ENCODE data around the gene ZNF385B.

The ZNF385B gene

DNA sequence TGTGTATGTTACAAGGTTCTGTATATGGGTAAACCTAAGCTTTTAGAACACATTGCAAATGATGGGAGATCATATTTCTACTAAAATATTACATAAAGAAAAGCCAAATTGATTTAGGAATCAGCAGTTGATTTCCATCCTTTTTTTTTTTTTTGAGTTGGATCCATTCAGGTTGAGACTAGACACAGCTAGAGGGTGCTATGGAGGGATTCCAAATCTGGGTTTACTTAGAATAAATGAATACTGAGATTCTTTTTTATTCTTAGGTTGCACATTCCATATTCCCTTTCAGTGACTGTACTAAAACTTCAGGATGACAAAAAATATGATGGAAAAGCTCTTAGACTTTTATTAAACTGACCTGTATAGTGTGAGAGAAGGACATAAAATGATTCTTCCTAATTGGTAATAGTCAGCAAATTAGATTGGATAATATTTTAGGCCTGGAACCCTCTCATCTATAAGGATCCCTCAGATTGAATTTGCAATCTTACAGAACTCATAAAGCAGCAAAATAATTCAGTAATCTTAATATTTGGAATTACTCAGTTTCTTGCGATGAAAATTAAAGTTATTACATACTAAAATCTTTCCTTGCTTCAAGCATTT, 413.5 kb downstream of the ZNF385B start:
- DNase-seq (ENCODE audit: low spot score): no peak
- in situ Hi-C loops (cut with MboI; ENCODE audit: low pct_unique_long_range_greater_than_20kb, low sequenced_read_pairs, unreplicated experiment): no loop called here
- TF ChIP-seq, protein P1, sequence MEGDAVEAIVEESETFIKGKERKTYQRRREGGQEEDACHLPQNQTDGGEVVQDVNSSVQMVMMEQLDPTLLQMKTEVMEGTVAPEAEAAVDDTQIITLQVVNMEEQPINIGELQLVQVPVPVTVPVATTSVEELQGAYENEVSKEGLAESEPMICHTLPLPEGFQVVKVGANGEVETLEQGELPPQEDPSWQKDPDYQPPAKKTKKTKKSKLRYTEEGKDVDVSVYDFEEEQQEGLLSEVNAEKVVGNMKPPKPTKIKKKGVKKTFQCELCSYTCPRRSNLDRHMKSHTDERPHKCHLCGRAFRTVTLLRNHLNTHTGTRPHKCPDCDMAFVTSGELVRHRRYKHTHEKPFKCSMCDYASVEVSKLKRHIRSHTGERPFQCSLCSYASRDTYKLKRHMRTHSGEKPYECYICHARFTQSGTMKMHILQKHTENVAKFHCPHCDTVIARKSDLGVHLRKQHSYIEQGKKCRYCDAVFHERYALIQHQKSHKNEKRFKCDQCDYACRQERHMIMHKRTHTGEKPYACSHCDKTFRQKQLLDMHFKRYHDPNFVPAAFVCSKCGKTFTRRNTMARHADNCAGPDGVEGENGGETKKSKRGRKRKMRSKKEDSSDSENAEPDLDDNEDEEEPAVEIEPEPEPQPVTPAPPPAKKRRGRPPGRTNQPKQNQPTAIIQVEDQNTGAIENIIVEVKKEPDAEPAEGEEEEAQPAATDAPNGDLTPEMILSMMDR (IDR thresholded peaks at IDR 0.05; ENCODE audit: extremely low read depth, insufficient read depth, missing control alignments): no peak

DNA sequence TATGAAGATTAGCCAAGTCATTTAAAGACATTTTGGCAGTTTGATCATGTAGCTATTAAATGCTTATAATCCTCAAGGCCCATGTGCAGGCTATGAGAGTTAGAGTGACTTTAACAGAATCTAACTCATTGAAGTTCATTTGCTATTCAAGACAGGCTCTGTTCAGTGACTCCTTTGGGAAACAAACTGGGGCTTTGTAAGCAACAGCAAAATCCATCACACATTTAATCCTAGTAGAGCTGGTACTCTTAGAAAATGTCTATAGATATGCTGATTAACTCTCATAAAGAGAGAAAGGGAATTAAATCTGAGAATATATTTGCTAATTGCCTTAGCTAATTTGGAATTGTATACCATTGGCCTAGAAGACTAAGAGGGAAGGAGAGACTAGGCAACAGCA, 414.0 kb downstream of the ZNF385B start:
- in situ Hi-C loops (cut with MboI; ENCODE audit: low pct_unique_long_range_greater_than_20kb, low sequenced_read_pairs, unreplicated experiment): no loop called here
- TF ChIP-seq, protein P1 (IDR thresholded peaks at IDR 0.05; ENCODE audit: extremely low read depth, insufficient read depth, missing control alignments): no peak
- DNase-seq (ENCODE audit: low spot score): no peak

DNA sequence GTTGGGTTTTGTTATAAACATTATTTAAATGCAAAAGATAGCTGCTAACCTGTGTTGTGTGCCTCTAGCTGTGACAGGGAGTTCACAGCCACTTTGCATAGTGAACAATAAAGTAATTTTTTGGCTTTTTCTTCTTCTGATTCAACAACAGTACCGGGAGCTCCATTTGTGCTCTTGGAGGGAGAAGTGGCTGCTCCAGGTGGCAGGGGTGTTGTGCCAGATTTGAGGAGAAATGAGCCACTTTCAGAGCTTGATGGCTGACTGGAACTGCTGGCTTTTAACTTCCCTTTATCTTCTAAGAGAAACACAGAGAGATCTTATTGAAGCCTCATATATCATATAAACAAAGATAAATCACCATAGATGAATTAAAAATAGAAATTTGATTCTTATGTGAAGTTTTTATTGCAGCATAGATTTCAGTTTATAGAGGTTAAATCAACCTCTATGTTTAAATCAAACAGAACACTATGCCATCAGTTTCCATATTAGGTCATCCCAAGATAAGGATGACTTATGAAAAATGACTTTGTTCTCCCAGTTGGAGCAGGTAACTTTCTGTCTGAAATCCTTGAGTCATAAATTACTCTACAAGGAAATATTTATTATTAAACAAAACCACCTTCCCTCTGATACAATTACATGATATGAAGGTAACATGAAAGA, 414.8 kb downstream of the ZNF385B start:
- DNase-seq (ENCODE audit: low spot score): no peak
- TF ChIP-seq, protein P1 (IDR thresholded peaks at IDR 0.05; ENCODE audit: extremely low read depth, insufficient read depth, missing control alignments): no peak
- in situ Hi-C loops (cut with MboI; ENCODE audit: low pct_unique_long_range_greater_than_20kb, low sequenced_read_pairs, unreplicated experiment): no loop called here

DNA sequence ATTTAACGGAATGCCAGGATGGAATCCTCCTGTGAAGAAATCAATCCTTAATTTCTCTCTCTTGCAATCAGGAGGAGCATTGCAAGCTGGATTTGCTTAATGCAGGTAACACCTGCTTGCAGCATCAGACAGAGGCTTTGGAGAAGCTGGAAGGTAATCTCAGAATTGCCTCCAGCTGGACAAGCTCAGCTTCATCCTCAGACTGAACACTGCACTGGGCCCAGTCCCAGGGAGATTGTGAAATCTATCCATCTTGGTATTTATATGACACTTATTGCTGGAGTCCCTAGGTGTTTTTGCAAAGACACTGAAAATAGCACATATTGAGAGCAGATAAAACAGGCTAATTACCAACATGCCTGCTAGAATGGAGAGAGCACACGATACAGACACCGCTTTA, 417.4 kb downstream of the ZNF385B start:
- TF ChIP-seq, protein P1 (IDR thresholded peaks at IDR 0.05; ENCODE audit: extremely low read depth, insufficient read depth, missing control alignments): no peak
- in situ Hi-C loops (cut with MboI; ENCODE audit: low pct_unique_long_range_greater_than_20kb, low sequenced_read_pairs, unreplicated experiment): no loop called here
- no peak for DNase-seq (ENCODE audit: low spot score)

DNA sequence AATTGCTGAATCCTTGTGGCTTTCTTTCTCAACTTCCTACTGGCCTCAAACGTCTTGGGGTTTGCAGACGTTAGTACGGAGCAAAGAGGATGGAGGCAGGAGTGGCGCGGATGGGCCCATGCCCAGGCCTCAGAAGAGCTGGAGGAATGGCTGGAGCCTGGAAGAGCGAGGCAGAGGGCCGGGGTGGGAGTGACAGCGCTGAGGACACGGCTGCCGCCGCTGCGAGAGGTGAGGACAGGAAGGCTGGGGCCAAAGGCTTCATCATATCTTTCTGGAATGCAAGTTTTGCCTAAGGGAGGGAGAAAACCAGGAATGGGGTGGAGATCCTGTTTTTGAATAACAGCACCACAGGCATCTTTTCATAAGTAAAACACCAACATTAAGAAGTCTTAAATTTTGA, 418.2 kb downstream of the ZNF385B start:
- TF ChIP-seq, protein P1 (IDR thresholded peaks at IDR 0.05; ENCODE audit: extremely low read depth, insufficient read depth, missing control alignments): no peak
- in situ Hi-C loops (cut with MboI; ENCODE audit: low pct_unique_long_range_greater_than_20kb, low sequenced_read_pairs, unreplicated experiment): no loop called here
- DNase-seq (ENCODE audit: low spot score): no peak

DNA sequence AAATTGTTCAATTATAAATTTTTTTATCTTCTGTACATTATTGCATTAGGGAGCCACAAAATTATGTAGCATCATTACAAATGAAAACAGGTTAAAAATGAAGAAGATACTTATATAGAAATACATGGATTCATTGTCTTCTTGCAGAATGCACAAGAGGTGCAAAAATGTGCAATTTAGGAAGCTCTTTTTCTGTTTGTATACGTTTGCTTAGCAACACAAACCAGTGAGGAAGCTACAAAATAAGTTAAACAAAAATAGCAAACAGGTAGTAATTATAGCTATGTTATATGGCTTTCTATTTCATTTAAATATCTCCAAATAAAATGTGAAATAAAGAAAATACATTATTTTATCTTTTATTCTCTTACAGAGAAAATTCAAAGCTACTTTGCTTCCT, 419.2 kb downstream of the ZNF385B start:
- in situ Hi-C loops (cut with MboI; ENCODE audit: low pct_unique_long_range_greater_than_20kb, low sequenced_read_pairs, unreplicated experiment): no loop called here
- DNase-seq (ENCODE audit: low spot score): no peak
- TF ChIP-seq, protein P1 (IDR thresholded peaks at IDR 0.05; ENCODE audit: extremely low read depth, insufficient read depth, missing control alignments): no peak
